ENCODE measurements around the gene CYTH1. TPM values are rescaled to one million over a fixed set of nuclear protein-coding genes. Genes with fewer than 3 reads are reported as not detected.
A peak's percentile ranks its signal among the peaks of the same experiment; 100 is the strongest.

Gene CYTH1
- total and polyA plus RNA-seq, 2 donors (not counting 1 experiment from before 2014, with no cell fraction given) = 255 to 353 TPM

- H3K9ac ChIP-seq (ENCODE audit: low read length) = no peak overlapping the region
- 87% methylated on average over 23 of the region's 24 CpGs for WGBS (ENCODE audit: insufficient coverage)
- Mint-ChIP-seq H3K4me3 (no peak overlapping the region), H3K27me3 (no peaks in the 10 kb centered on the region), H3K27ac (peak overlapping the region; percentile 53), H3K4me1 (peaks cover 21% of the 10 kb centered on the region), H3K9me3 (ENCODE audit: insufficient read depth) (no peaks in the 10 kb centered on the region)
- ChIA-PET POLR2A (no interaction called here), CTCF (no interaction called here)
- no peak overlapping the region for H3K27ac ChIP-seq (ENCODE audit: low read length in 2 of 2)
- no peak overlapping the region for H3K4me3 ChIP-seq (ENCODE audit: control extremely low read depth in 1 of 5, extremely low read depth in 1 of 5, insufficient read depth in 1 of 5, low read depth in 2 of 5, low read length in 4 of 5)
- no peaks in the 10 kb centered on the region for H3K79me2 ChIP-seq (ENCODE audit: control insufficient read depth, insufficient read depth, low read length)
- H3K27me3 ChIP-seq (replicated peaks in 1 of 4; ENCODE audit: control extremely low read depth in 1 of 4, control insufficient read depth in 3 of 4, insufficient read depth in 4 of 4, low read length in 3 of 4) = no peaks in the 10 kb centered on the region
- no peak overlapping the region for H2AFZ ChIP-seq (ENCODE audit: insufficient read depth, low read depth, low read length, poor library complexity, severe bottlenecking)
- no peaks in the 10 kb centered on the region for H3K9me3 ChIP-seq (ENCODE audit: control extremely low read depth in 1 of 3, control insufficient read depth in 2 of 3, insufficient read depth in 1 of 3, low read length in 2 of 3)
- DNase-seq = no peak
- peak overlapping the region; percentile 46 for H3K4me2 ChIP-seq (replicated peaks; ENCODE audit: low read depth, low read length, poor library complexity, severe bottlenecking)
- intact Hi-C loops (cut with micrococcal nuclease) = no loop called here
- H3K4me1 ChIP-seq (ENCODE audit: control insufficient read depth in 2 of 2, insufficient read depth in 2 of 2, low read length in 2 of 2) = peaks cover 16 to 19% of the 10 kb centered on the region in 2 donors
- no peak for TF ChIP-seq EZH2 (IDR thresholded peaks at IDR 0.05; ENCODE audit: borderline replicate concordance, insufficient read depth, low read depth, low read length, poor library complexity, severe bottlenecking)
- no peak for TF ChIP-seq CTCF (IDR thresholded peaks at IDR 0.05)
- H4K20me1 ChIP-seq (ENCODE audit: control insufficient read depth, insufficient read depth, low read length, poor library complexity, severe bottlenecking) = no peaks in the 10 kb centered on the region
- peaks cover 0 to 9% of the 10 kb centered on the region in 2 experiments for H3K36me3 ChIP-seq (replicated peaks in 1 of 2; ENCODE audit: control extremely low read depth in 1 of 2, control insufficient read depth in 1 of 2, extremely low read depth in 1 of 2, insufficient read depth in 2 of 2, low read length in 1 of 2)
- no peak for ATAC-seq (ENCODE audit: low read depth)
These were observed 117.3 kb downstream of the CYTH1 start for GRCh38 chr17:78664476-78665386.

Measured in B cell (primary cell).